Neuronal stem cell (in vitro differentiated cells): ENCODE results near the gene PIWIL4.

Experiments used
- DNase-seq: peaks from one replicate; pipeline ENCODE4 v3.0.0-alpha.2; 2013; ENCODE audit warnings: low spot score
- H2AFZ ChIP-seq: one replicate; pipeline ENCODE4 v1.6.1; 2013; ENCODE audit warnings: mild to moderate bottlenecking, low read length, inconsistent platforms
- H2AK5ac ChIP-seq: 2 replicates; pipeline ENCODE4 v1.6.1; 2013; ENCODE audit warnings: low read depth, mild to moderate bottlenecking, inconsistent platforms, low read length, moderate library complexity, mixed read lengths
- H2BK120ac ChIP-seq: 2 replicates; pipeline ENCODE4 v1.6.1; 2013; ENCODE audit warnings: low read depth, mild to moderate bottlenecking, inconsistent platforms, low read length, moderate library complexity, mixed read lengths
- H2BK12ac ChIP-seq: one replicate; pipeline ENCODE4 v1.6.1; 2013; ENCODE audit warnings: low read length, inconsistent platforms
- H2BK15ac ChIP-seq: 2 replicates; pipeline ENCODE4 v1.6.1; 2013; ENCODE audit warnings: mild to moderate bottlenecking, low read length, inconsistent platforms, mixed read lengths
- H2BK5ac ChIP-seq: one replicate; pipeline ENCODE4 v1.6.1; 2013; ENCODE audit warnings: inconsistent platforms, mild to moderate bottlenecking, low read length, moderate library complexity
- H3K14ac ChIP-seq: one replicate; pipeline ENCODE4 v1.6.1; 2013; ENCODE audit warnings: low read length, inconsistent platforms
- H3K18ac ChIP-seq: 2 replicates; pipeline ENCODE4 v1.6.1; 2013; ENCODE audit warnings: low read length, inconsistent platforms
- H3K23ac ChIP-seq: 2 replicates; pipeline ENCODE4 v1.6.1; 2013; ENCODE audit warnings: low read depth, mild to moderate bottlenecking, mixed read lengths, low read length, inconsistent platforms; ENCODE audit not compliant: poor library complexity
- H3K27ac ChIP-seq: replicated peaks from 3 replicates; pipeline ENCODE4 v1.5.1; 2013; ENCODE audit warnings: low read length, inconsistent platforms
- H3K27me3 ChIP-seq, 3 experiments: 2 replicates each; pipeline ENCODE4 v1.6.1; 2013; ENCODE audit warnings: low read length in 3 of 3, mild to moderate bottlenecking in 2 of 3, inconsistent platforms in 1 of 3, low read depth in 1 of 3, mixed read lengths in 1 of 3, moderate library complexity in 1 of 3; ENCODE audit not compliant: control insufficient read depth in 3 of 3, insufficient read depth in 3 of 3
- H3K36me3 ChIP-seq, 2 donors: replicated peaks in 1 of 2; 2 replicates each; pipeline ENCODE4 v1.6.1; 2013; ENCODE audit warnings: low read length in 2 of 2; ENCODE audit not compliant: control insufficient read depth in 2 of 2, insufficient read depth in 2 of 2
- H3K4ac ChIP-seq: 2 replicates; pipeline ENCODE4 v1.6.1; 2013; ENCODE audit warnings: inconsistent platforms, mild to moderate bottlenecking, low read length, moderate library complexity
- H3K4me1 ChIP-seq, 2 donors: 1 replicate in 1 of 2; 2 replicates in 1 of 2; pipeline ENCODE4 v1.6.1; 2013; ENCODE audit warnings: low read length in 2 of 2, low read depth in 1 of 2; ENCODE audit not compliant: control insufficient read depth in 2 of 2, insufficient read depth in 1 of 2
- H3K4me2 ChIP-seq: one replicate; pipeline ENCODE4 v1.6.1; 2013; ENCODE audit warnings: mild to moderate bottlenecking, low read length, inconsistent platforms; ENCODE audit not compliant: insufficient read depth, poor library complexity, severe bottlenecking
- H3K4me3 ChIP-seq, 2 donors: 2 replicates each; pipeline ENCODE4 v1.5.1; 2013; ENCODE audit warnings: low read length in 2 of 2, mild to moderate bottlenecking in 2 of 2, inconsistent platforms in 1 of 2, moderate library complexity in 1 of 2
- H3K79me1 ChIP-seq: one replicate; pipeline ENCODE4 v1.6.1; 2013; ENCODE audit warnings: low read depth, mild to moderate bottlenecking, inconsistent platforms, low read length, moderate library complexity
- H3K9ac ChIP-seq: one replicate; pipeline ENCODE4 v1.6.1; 2013; ENCODE audit warnings: mild to moderate bottlenecking, low read depth, low read length, inconsistent platforms; ENCODE audit not compliant: poor library complexity
- H3K9me3 ChIP-seq, 2 donors: replicated peaks in 1 of 2; 2 replicates each; pipeline versions ENCODE3 to v1.6.1; 2013; ENCODE audit warnings: low read length in 2 of 2, mild to moderate bottlenecking in 2 of 2, inconsistent platforms in 1 of 2, low read depth in 1 of 2, mixed read lengths in 1 of 2, moderate library complexity in 1 of 2; ENCODE audit not compliant: control insufficient read depth in 2 of 2, insufficient read depth in 1 of 2
- H4K8ac ChIP-seq: one replicate; pipeline ENCODE4 v1.6.1; 2013; ENCODE audit warnings: low read depth, mild to moderate bottlenecking, inconsistent platforms, low read length, moderate library complexity
- H4K91ac ChIP-seq: one replicate; pipeline ENCODE4 v1.6.1; 2013; ENCODE audit warnings: low read length, low read depth, mild to moderate bottlenecking, inconsistent platforms; ENCODE audit not compliant: poor library complexity
- WGBS, 2 donors: extraction: QIAGEN DNeasy Blood & Tissue Kit; methylation state at CpG; one replicate each; pipeline ENCODE4 v1.1.7; 2013; ENCODE audit warnings: missing lambda C conversion rate in 2 of 2, mixed read lengths in 1 of 2; ENCODE audit not compliant: insufficient read length in 2 of 2, insufficient replicate concordance in 1 of 2; ENCODE audit errors: extremely low coverage in 2 of 2; 5-methylcytosine and 5-hydroxymethylcytosine counted together

Gene PIWIL4

GRCh38 chr11:94586978-94587377 is 19.8 kb downstream of the PIWIL4 start:
- H3K9ac ChIP-seq, result no peak overlapping the region
- no peaks in the 10 kb centered on the region for H3K79me1 ChIP-seq
- H4K8ac ChIP-seq, result no peak overlapping the region
- no peaks in the 10 kb centered on the region for H3K36me3 ChIP-seq
- H3K4ac ChIP-seq, result no peak overlapping the region
- no peak overlapping the region for H2AK5ac ChIP-seq
- H2AFZ ChIP-seq, result no peak overlapping the region
- WGBS, 2 donors, result no CpG with 5 or more reads among the region's 5 CpGs
- H3K4me3 ChIP-seq, result no peak overlapping the region
- no peak overlapping the region for H3K14ac ChIP-seq
- no peaks in the 10 kb centered on the region for H3K9me3 ChIP-seq
- peaks cover 0 to 23% (median 3%) of the 10 kb centered on the region in 3 experiments for H3K27me3 ChIP-seq
- H2BK5ac ChIP-seq, result no peak overlapping the region
- H3K23ac ChIP-seq, result no peak overlapping the region
- no peak overlapping the region for H4K91ac ChIP-seq
- H3K4me2 ChIP-seq, result no peak overlapping the region
- peaks cover 0 to 2% of the 10 kb centered on the region in 2 donors for H3K4me1 ChIP-seq
- no peak overlapping the region for H3K27ac ChIP-seq
- H2BK12ac ChIP-seq, result no peak overlapping the region
- H2BK15ac ChIP-seq, result no peak overlapping the region
- H3K18ac ChIP-seq, result no peak overlapping the region
- no peak for DNase-seq
- no peak overlapping the region for H2BK120ac ChIP-seq

GRCh38 chr11:94588366-94588942 is 21.3 kb downstream of the PIWIL4 start:
- Histone ChIP-seq H2BK120ac (no peak overlapping the region), H4K91ac (no peak overlapping the region), H3K4me2 (no peak overlapping the region), H4K8ac (no peak overlapping the region), H3K9me3 (no peaks in the 10 kb centered on the region), H2AK5ac (no peak overlapping the region), H3K18ac (no peak overlapping the region), H3K4ac (no peak overlapping the region), H2BK15ac (no peak overlapping the region), H3K27me3 (peaks cover 0 to 23% (median 3%) of the 10 kb centered on the region in 3 experiments), H3K23ac (no peak overlapping the region), H2AFZ (no peak overlapping the region), H3K27ac (no peak overlapping the region), H3K4me3 (no peak overlapping the region), H3K4me1 (no peaks in the 10 kb centered on the region), H2BK12ac (no peak overlapping the region), H2BK5ac (no peak overlapping the region), H3K79me1 (no peaks in the 10 kb centered on the region), H3K14ac (no peak overlapping the region), H3K9ac (no peak overlapping the region), H3K36me3 (no peaks in the 10 kb centered on the region)
- no peak for DNase-seq
- no CpG with 5 or more reads among the region's 2 CpGs for WGBS, 2 donors

GRCh38 chr11:94590352-94591041 is 23.3 kb downstream of the PIWIL4 start:
- H3K9me3 ChIP-seq, result no peaks in the 10 kb centered on the region
- H3K4me1 ChIP-seq, result no peaks in the 10 kb centered on the region
- H4K8ac ChIP-seq, result no peak overlapping the region
- H3K36me3 ChIP-seq, result no peaks in the 10 kb centered on the region
- no peak overlapping the region for H3K27ac ChIP-seq
- H3K14ac ChIP-seq, result no peak overlapping the region
- H2BK5ac ChIP-seq, result no peak overlapping the region
- peaks cover 0 to 23% (median 3%) of the 10 kb centered on the region in 3 experiments for H3K27me3 ChIP-seq
- H2AFZ ChIP-seq, result no peak overlapping the region
- H3K4ac ChIP-seq, result no peak overlapping the region
- H3K79me1 ChIP-seq, result no peaks in the 10 kb centered on the region
- H2BK120ac ChIP-seq, result no peak overlapping the region
- H3K4me2 ChIP-seq, result no peak overlapping the region
- H2AK5ac ChIP-seq, result no peak overlapping the region
- H3K23ac ChIP-seq, result no peak overlapping the region
- H2BK12ac ChIP-seq, result no peak overlapping the region
- no peak overlapping the region for H3K9ac ChIP-seq
- no CpG with 5 or more reads among the region's 6 CpGs for WGBS, 2 donors
- DNase-seq, result no peak
- H3K4me3 ChIP-seq, result no peak overlapping the region
- H3K18ac ChIP-seq, result no peak overlapping the region
- H4K91ac ChIP-seq, result no peak overlapping the region
- H2BK15ac ChIP-seq, result no peak overlapping the region

GRCh38 chr11:94593030-94593429 is 25.9 kb downstream of the PIWIL4 start:
- H3K9ac ChIP-seq, result no peak overlapping the region
- no peak overlapping the region for H4K8ac ChIP-seq
- no peaks in the 10 kb centered on the region for H3K79me1 ChIP-seq
- H3K9me3 ChIP-seq, result no peaks in the 10 kb centered on the region
- peaks cover 0 to 22% (median 3%) of the 10 kb centered on the region in 3 experiments for H3K27me3 ChIP-seq
- no peak overlapping the region for H4K91ac ChIP-seq
- no peak overlapping the region for H3K4ac ChIP-seq
- no CpG with 5 or more reads among the region's 2 CpGs for WGBS, 2 donors
- H3K4me3 ChIP-seq, result no peak overlapping the region
- no peaks in the 10 kb centered on the region for H3K36me3 ChIP-seq
- no peaks in the 10 kb centered on the region for H3K4me1 ChIP-seq
- H2AFZ ChIP-seq, result no peak overlapping the region
- H3K27ac ChIP-seq, result no peak overlapping the region
- H3K14ac ChIP-seq, result no peak overlapping the region
- H3K18ac ChIP-seq, result no peak overlapping the region
- no peak for DNase-seq
- no peak overlapping the region for H2BK5ac ChIP-seq
- no peak overlapping the region for H2BK12ac ChIP-seq
- no peak overlapping the region for H2BK15ac ChIP-seq
- no peak overlapping the region for H2AK5ac ChIP-seq
- no peak overlapping the region for H3K4me2 ChIP-seq
- no peak overlapping the region for H2BK120ac ChIP-seq
- H3K23ac ChIP-seq, result no peak overlapping the region
